A673 (cell line): ENCODE results near the gene FAM163A.

Experiments used
- CTCF ChIP-seq: fragments of 300-800, 200-600 bp; sonication (generic); conservative IDR thresholded peaks from 2 replicates; pipeline ENCODE4 v1.5.1; 2017; ENCODE audit warnings: low read depth, mild to moderate bottlenecking, antibody characterized with exemption, low read length, moderate library complexity, mixed read lengths
- EZH2 ChIP-seq: fragments of 200-600 bp; sonication (generic); IDR thresholded peaks from 2 replicates; pipeline ENCODE4 v1.6.1; 2017; ENCODE audit warnings: borderline replicate concordance, low read depth, mild to moderate bottlenecking, mixed read lengths, antibody characterized with exemption, low read length; ENCODE audit not compliant: poor library complexity, severe bottlenecking

- TF ChIP-seq CTCF (no peak), EZH2 (no peak)
Measured at GRCh38 chr1:179767177-179767581, 24.1 kb downstream of the FAM163A start.
